ENCODE data around the gene PRKCH. TPM values are rescaled to one million over a fixed set of nuclear protein-coding genes. Genes with fewer than 3 reads are reported as not detected.

The PRKCH gene
- total and polyA plus RNA-seq, 2 of the 13 experiments (the other 11 are each of a cell fraction or from before 2014, with no cell fraction given) = 0.48 to 1.3 TPM

DNA sequence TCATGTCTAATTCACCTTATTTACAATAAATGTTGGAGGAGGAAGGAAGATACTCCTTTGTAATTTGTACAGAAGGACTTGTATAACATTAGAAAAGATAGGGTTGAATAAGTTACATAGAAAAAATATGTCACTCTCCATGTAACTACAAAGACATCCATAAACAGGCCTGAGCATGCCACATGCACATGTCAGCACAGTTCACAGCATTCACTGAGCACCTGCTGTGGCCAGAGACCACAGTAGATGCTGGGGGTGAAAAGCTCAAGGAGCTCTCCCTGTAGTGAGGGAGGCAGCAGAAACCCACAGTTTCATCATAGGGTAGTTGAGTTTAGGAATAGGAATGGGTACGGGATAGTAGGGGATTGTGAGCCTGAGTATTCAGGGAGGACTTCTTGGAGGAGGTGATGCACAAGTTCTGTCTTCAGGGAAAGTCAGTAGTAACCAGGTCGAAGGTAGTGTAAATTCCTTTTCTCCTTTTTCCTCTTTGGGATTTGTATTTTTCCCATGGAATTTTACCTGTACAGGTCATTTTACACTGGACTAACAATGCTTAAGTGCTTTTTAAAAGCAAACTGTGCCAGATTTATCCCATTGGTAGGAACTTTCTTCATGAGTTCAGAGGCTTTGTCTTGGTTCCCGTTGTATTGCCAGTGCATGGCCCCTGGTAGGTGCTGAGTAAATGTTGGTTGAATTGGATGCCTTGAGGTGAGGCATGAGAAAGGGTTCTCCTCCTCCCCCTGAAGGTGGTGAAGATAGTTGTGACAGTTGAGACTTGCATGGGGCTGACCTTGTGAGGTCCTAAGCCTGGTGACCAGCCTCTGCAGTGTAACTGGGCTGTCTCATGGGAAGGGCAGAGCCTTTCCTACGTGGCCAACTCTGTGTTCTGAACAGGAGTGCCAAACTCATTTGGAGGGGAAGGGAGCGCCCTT is 20.2 kb downstream of the PRKCH start:
- no peak overlapping the region for H2AFZ ChIP-seq (ENCODE audit: low read length)
- no peaks in the 10 kb centered on the region for H3K36me3 ChIP-seq (replicated peaks in 1 of 2; ENCODE audit: control insufficient read depth in 1 of 2, insufficient read depth in 2 of 2, low read length in 2 of 2)
- intact Hi-C loops (cut with micrococcal nuclease; ENCODE audit: unreplicated experiment) = no loop called here
- no peak for DNase-seq (ENCODE audit: low spot score)
- CTCF ChIA-PET (ENCODE audit: low intra/inter-chr PET ratio, low total read pairs) = no interaction called here
- peaks cover 0 to 1% of the 10 kb centered on the region in 2 experiments; a peak in 1 of 5 replicates for H3K27me3 ChIP-seq (ENCODE audit: control insufficient read depth in 1 of 2, insufficient read depth in 2 of 2, low read length in 2 of 2)
- H3K79me2 ChIP-seq (ENCODE audit: insufficient read depth, low read length) = no peaks in the 10 kb centered on the region
- BruUV-seq (replicated peaks) = no TSS peak
- 17% methylated on average over 5 of the region's 5 CpGs for WGBS (ENCODE audit: low lambda C conversion rate)
- in situ Hi-C loops (cut with HindIII; ENCODE audit: extremely low pct_ligation_motif_present, low pct_unique_long_range_greater_than_20kb) = no loop called here
- ATAC-seq = no peak
- no peaks in the 10 kb centered on the region for H4K20me1 ChIP-seq (ENCODE audit: insufficient read depth, low read length)
- no peak overlapping the region for H3K4me3 ChIP-seq (replicated peaks in 1 of 3; ENCODE audit: insufficient read depth in 1 of 3, low read depth in 2 of 3, low read length in 3 of 3)
- no peaks in the 10 kb centered on the region for H3K4me1 ChIP-seq (ENCODE audit: insufficient read depth, low read length)
- H3K9ac ChIP-seq (ENCODE audit: insufficient read depth, low read depth, low read length) = no peak overlapping the region
- TF ChIP-seq MXD1 (CRISPR knock-in tag; IDR thresholded peaks at IDR 0.05) (no peak), MYPOP (CRISPR knock-in tag; IDR thresholded peaks at IDR 0.05) (no peak), SOX6 (IDR thresholded peaks at IDR 0.05) (no peak), SOX6 (CRISPR knock-in tag; IDR thresholded peaks at IDR 0.05) (no peak)
- no peaks in the 10 kb centered on the region for H3K9me3 ChIP-seq (ENCODE audit: low read length)
- no peak overlapping the region for H3K4me2 ChIP-seq (ENCODE audit: low read depth, low read length)
- FAIRE-seq = no peak
- no peak overlapping the region for H3K27ac ChIP-seq (ENCODE audit: extremely low read length, insufficient read depth, low read length)
- POLR2A ChIA-PET = no interaction called here

- FAIRE-seq (no peak), ATAC-seq (no peak), DNase-seq (ENCODE audit: low spot score) (no peak)
- CTCF ChIA-PET (ENCODE audit: low intra/inter-chr PET ratio, low total read pairs) = no interaction called here
- Histone ChIP-seq H3K4me2 (ENCODE audit: low read depth, low read length) (no peak overlapping the region), H3K9ac (ENCODE audit: insufficient read depth, low read depth, low read length) (no peak overlapping the region), H3K36me3 (replicated peaks in 1 of 2; ENCODE audit: control insufficient read depth in 1 of 2, insufficient read depth in 2 of 2, low read length in 2 of 2) (no peaks in the 10 kb centered on the region), H3K4me3 (replicated peaks in 1 of 3; ENCODE audit: insufficient read depth in 1 of 3, low read depth in 2 of 3, low read length in 3 of 3) (no peak overlapping the region), H2AFZ (ENCODE audit: low read length) (no peak overlapping the region), H3K4me1 (ENCODE audit: insufficient read depth, low read length) (no peaks in the 10 kb centered on the region), H3K9me3 (ENCODE audit: low read length) (no peaks in the 10 kb centered on the region), H3K27ac (ENCODE audit: extremely low read length, insufficient read depth, low read length) (no peak overlapping the region), H3K27me3 (ENCODE audit: control insufficient read depth in 1 of 2, insufficient read depth in 2 of 2, low read length in 2 of 2) (peaks cover 0 to 1% of the 10 kb centered on the region in 2 experiments; a peak in 1 of 5 replicates), H3K79me2 (ENCODE audit: insufficient read depth, low read length) (no peaks in the 10 kb centered on the region), H4K20me1 (ENCODE audit: insufficient read depth, low read length) (no peaks in the 10 kb centered on the region)
- POLR2A ChIA-PET = no interaction called here
- intact Hi-C loops (cut with micrococcal nuclease; ENCODE audit: unreplicated experiment) = no loop called here
- no TSS peak for BruUV-seq (replicated peaks)
- no peak for TF ChIP-seq SRSF9 (IDR thresholded peaks at IDR 0.05; ENCODE audit: borderline replicate concordance, insufficient read depth, low read depth, low read length, poor library complexity, severe bottlenecking)
- TF ChIP-seq, protein P1, sequence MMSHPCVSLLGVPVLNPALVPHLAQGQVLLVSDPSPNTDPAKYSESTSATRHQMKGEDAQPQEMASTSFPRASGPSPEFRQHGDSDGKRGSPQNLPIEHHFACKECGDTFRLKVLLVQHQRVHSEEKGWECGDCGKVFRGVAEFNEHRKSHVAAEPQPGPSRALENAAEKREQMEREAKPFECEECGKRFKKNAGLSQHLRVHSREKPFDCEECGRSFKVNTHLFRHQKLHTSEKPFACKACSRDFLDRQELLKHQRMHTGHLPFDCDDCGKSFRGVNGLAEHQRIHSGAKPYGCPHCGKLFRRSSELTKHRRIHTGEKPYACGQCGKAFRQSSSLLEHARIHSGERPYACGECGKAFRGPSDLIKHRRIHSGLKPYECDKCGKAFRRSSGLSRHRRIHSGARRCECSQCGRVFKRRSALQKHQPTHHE (CRISPR knock-in tag; IDR thresholded peaks at IDR 0.05; ENCODE audit: borderline replicate concordance) = no peak
- no peak for TF ChIP-seq FOXA1 (IDR thresholded peaks at IDR 0.05)
- no peak for TF ChIP-seq FOXA1 (CRISPR knock-in tag; IDR thresholded peaks at IDR 0.05)
- TF ChIP-seq NONO (IDR thresholded peaks at IDR 0.05) = no peak
- no peak for TF ChIP-seq NONO (CRISPR knock-in tag; conservative IDR thresholded peaks at IDR 0.05)
- TF ChIP-seq SMAD9 (CRISPR knock-in tag; IDR thresholded peaks at IDR 0.05) = no peak
- 55% methylated on average over 5 of the region's 5 CpGs for WGBS (ENCODE audit: low lambda C conversion rate)
- in situ Hi-C loops (cut with HindIII; ENCODE audit: extremely low pct_ligation_motif_present, low pct_unique_long_range_greater_than_20kb) = no loop called here
Measured at GRCh38 chr14:61342486-61342885, 21.1 kb downstream of the PRKCH start.
